ENCODE measurements around the gene NFKBIL1. TPM values are rescaled to one million over a fixed set of nuclear protein-coding genes. Genes with fewer than 3 reads are reported as not detected.

The NFKBIL1 gene
- total and polyA plus RNA-seq, 9 of the 15 experiments (the other 6 are each of a cell fraction or from before 2014, with no cell fraction given) = 0.49 to 33.1 (median 7.6) TPM

- ATAC-seq (peak; percentile 33), FAIRE-seq (no peak), DNase-seq (ENCODE audit: extremely low read depth in 1 of 4, low spot score in 3 of 4) (peak in 3 of 4 experiments; percentile 33 to 51 (median 45))
- Histone ChIP-seq H3K4me2 (ENCODE audit: insufficient read depth, low read length) (peak overlapping the region; percentile 96), H3K79me2 (ENCODE audit: control insufficient read depth, insufficient read depth, low read length) (peaks cover 29% of the 10 kb centered on the region), H3K4me3 (peak overlapping the region; percentile 52), H3K27me3 (ENCODE audit: control insufficient read depth in 2 of 2, insufficient read depth in 2 of 2, low read length in 2 of 2) (no peaks in the 10 kb centered on the region), H3K9me3 (replicated peaks; ENCODE audit: control insufficient read depth, insufficient read depth, low read depth, low read length) (no peaks in the 10 kb centered on the region), H3K27ac (ENCODE audit: extremely low read depth, low read depth, low read length) (peak overlapping the region; percentile 81), H4K20me1 (replicated peaks; ENCODE audit: control insufficient read depth, insufficient read depth, low read length) (no peaks in the 10 kb centered on the region), H2AFZ (ENCODE audit: low read depth, low read length) (peak overlapping the region; percentile 76), H3K9me1 (ENCODE audit: control insufficient read depth, insufficient read depth, low read length) (no peaks in the 10 kb centered on the region), H3K4me1 (replicated peaks in 1 of 2; ENCODE audit: control insufficient read depth in 2 of 2, insufficient read depth in 2 of 2, low read length in 2 of 2) (peaks cover 10 to 13% of the 10 kb centered on the region in 2 experiments; a peak in 4 of 5 replicates), H3K9ac (ENCODE audit: insufficient read depth in 1 of 2, low read depth in 2 of 2, low read length in 2 of 2) (peak overlapping the region; percentile 91 to 96), H3K36me3 (ENCODE audit: control insufficient read depth, insufficient read depth, low read length) (peaks cover 35% of the 10 kb centered on the region)
- CTCF ChIA-PET (ENCODE audit: low intra/inter-chr PET ratio) = interaction anchor here (0.5 to 2.3 kb wide), 7 partner anchors 32 to 1039 kb away, joined by 3 to 78 read pairs (median 3); no protein-coding TSS in a partner anchor
- TSS peak; percentile 59 for BruUV-seq (replicated peaks)
- POLR2A ChIA-PET = interaction anchor here (0.5 to 5.7 kb wide), 24 partner anchors 9 to 288 kb away, joined by 3 to 38 read pairs (median 4); partner anchors contain the start of genes APOM, BAG6 and GPANK1
- WGBS (ENCODE audit: insufficient coverage, low coverage, missing lambda C conversion rate) = 14% methylated on average over 24 of the region's 24 CpGs
- in situ Hi-C loops (cut with MboI) (loop anchor here (5.0 to 25.0 kb wide), 3 partner anchors 49 to 1414 kb away; partner anchors contain the start of genes BRD2, C6orf47, GPANK1 and HLA-DMA), intact Hi-C loops (cut with micrococcal nuclease) (loop anchor here (1.0 to 10.0 kb wide), 7 partner anchors 33 to 314 kb away; partner anchors contain the start of genes GPANK1, HSPA1B, LY6G5C and NEU1)
- peak; percentile 59; the same call in 1 of the 2 replicates for TF ChIP-seq NR2C2 (CRISPR knock-in tag; IDR thresholded peaks at IDR 0.05)
- peak; percentile 83; the same call in 1 of the 2 replicates for TF ChIP-seq NR2C2 (tag; IDR thresholded peaks at IDR 0.05)
- no peak for TF ChIP-seq ZNF518B (CRISPR knock-in tag; IDR thresholded peaks at IDR 0.05)
- TF ChIP-seq SIN3A (IDR thresholded peaks at IDR 0.05; ENCODE audit: borderline replicate concordance in 2 of 2, control insufficient read depth in 1 of 2, low read depth in 2 of 2, low read length in 2 of 2) = peak in 1 of 2 experiments; percentile 33; a peak in 2 of 4 replicates
- TF ChIP-seq MXD1 (CRISPR knock-in tag; IDR thresholded peaks at IDR 0.05; ENCODE audit: borderline replicate concordance, poor library complexity, severe bottlenecking) = no peak
- no peak for TF ChIP-seq HNRNPLL (IDR thresholded peaks at IDR 0.05; ENCODE audit: low read depth, low read length, poor library complexity, severe bottlenecking)
- 0 out of 2 replicates have a peak, but pooled peaks have one; percentile 23 for TF ChIP-seq ELF1 (tag; IDR thresholded peaks at IDR 0.05)
- TF ChIP-seq ZNF224 (CRISPR knock-in tag; IDR thresholded peaks at IDR 0.05) = no peak
- TF ChIP-seq DNMT1 (IDR thresholded peaks at IDR 0.05) = no peak
- no peak for TF ChIP-seq U2AF2 (optimal IDR thresholded peaks at IDR 0.05; ENCODE audit: low read depth, low read length)
- TF ChIP-seq PHF21A (IDR thresholded peaks at IDR 0.05; ENCODE audit: borderline replicate concordance, low read depth) = no peak
- no peak for TF ChIP-seq ZSCAN29 (IDR thresholded peaks at IDR 0.05)
- TF ChIP-seq E2F3 (CRISPR knock-in tag; IDR thresholded peaks at IDR 0.05) = 0 out of 2 replicates have a peak, but pooled peaks have one; percentile 56
- TF ChIP-seq TEAD4 (IDR thresholded peaks at IDR 0.05; ENCODE audit: low read length) = 0 out of 2 replicates have a peak, but pooled peaks have one; percentile 4
- no peak for TF ChIP-seq TEAD4 (CRISPR knock-in tag; IDR thresholded peaks at IDR 0.05; ENCODE audit: borderline replicate concordance)
Observed at GRCh38 chr6:31547727-31548543, 527 bp downstream of the NFKBIL1 start.
